ENCODE data around the gene C14orf180. TPM values are rescaled to one million over a fixed set of nuclear protein-coding genes. Genes with fewer than 3 reads are reported as not detected.

Gene C14orf180
- total and polyA plus RNA-seq, 4 donors = 0.12 to 0.48 (median 0.30) TPM

DNA sequence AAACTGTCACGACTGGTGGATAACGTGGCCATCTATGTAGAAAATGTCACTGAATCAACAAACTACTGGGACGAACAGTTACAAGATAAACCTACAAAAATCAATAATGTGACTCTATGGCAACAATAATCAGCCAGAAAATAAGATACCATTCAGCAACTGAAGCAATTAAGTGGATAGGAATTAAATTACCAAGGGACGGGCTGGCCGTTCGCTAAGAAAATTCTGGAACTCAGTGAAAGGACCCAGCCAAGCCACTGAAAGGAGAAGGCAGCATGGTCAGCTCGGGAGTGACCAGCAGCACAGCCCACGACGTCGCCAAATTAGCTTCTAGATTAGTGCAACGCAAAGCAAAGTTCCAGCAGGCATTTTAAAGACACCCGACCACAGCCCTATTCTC lies 58.6 kb downstream of the C14orf180 start:
- 35 to 56% methylated on average over 12 of the region's 12 CpGs for WGBS, 2 donors
- peak in 1 of 3 donors; percentile 6 for DNase-seq
- Histone ChIP-seq H3K27ac (ENCODE audit: low read depth in 1 of 2, low read length in 1 of 2) (no peak overlapping the region), H3K9ac (ENCODE audit: insufficient read depth in 1 of 2, low read length in 2 of 2) (no peak overlapping the region), H3K36me3 (ENCODE audit: control insufficient read depth in 4 of 4, insufficient read depth in 4 of 4, low read length in 4 of 4) (no peaks in the 10 kb centered on the region), H3K27me3 (ENCODE audit: control insufficient read depth in 3 of 3, insufficient read depth in 3 of 3, low read length in 2 of 3) (peaks cover 0 to 11% (median 0%) of the 10 kb centered on the region in 3 donors), H3K4me1 (ENCODE audit: control insufficient read depth in 5 of 5, insufficient read depth in 5 of 5, low read length in 5 of 5) (peaks cover 0 to 5% (median 0%) of the 10 kb centered on the region in 5 donors), H3K9me3 (ENCODE audit: control insufficient read depth in 4 of 4, insufficient read depth in 3 of 4, low read length in 3 of 4) (no peaks in the 10 kb centered on the region), H3K4me3 (no peak overlapping the region)
- TF ChIP-seq, protein P1, sequence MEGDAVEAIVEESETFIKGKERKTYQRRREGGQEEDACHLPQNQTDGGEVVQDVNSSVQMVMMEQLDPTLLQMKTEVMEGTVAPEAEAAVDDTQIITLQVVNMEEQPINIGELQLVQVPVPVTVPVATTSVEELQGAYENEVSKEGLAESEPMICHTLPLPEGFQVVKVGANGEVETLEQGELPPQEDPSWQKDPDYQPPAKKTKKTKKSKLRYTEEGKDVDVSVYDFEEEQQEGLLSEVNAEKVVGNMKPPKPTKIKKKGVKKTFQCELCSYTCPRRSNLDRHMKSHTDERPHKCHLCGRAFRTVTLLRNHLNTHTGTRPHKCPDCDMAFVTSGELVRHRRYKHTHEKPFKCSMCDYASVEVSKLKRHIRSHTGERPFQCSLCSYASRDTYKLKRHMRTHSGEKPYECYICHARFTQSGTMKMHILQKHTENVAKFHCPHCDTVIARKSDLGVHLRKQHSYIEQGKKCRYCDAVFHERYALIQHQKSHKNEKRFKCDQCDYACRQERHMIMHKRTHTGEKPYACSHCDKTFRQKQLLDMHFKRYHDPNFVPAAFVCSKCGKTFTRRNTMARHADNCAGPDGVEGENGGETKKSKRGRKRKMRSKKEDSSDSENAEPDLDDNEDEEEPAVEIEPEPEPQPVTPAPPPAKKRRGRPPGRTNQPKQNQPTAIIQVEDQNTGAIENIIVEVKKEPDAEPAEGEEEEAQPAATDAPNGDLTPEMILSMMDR (IDR thresholded peaks at IDR 0.05; ENCODE audit: control extremely low read depth, extremely low read depth) = no peak
- no peak for ATAC-seq (ENCODE audit: insufficient read depth, low FRiP score)

DNA sequence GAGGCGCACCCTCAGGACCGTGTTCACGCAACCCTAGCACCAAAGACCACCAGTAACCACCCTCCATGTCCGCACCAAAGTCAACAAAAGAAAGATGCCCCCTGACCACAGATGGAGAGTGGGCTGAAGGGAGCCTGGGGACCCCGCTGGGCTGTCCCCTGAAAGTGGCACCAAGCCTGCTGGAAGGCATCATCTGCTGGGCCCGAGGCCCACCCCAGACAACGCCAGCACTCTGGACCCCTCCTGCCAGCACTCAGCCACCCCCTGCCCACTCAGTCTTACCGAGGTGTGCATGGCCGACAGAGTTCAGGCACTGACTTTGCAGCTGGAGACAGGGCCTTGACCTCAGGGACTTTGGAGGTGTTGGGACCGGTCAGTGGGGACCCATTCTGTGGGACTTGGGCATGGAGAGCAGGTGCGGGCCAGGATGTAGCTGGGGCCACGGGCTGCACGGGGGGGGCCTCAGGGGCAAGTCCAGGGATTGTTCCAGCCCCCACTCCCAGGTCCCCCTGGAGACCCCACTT lies 59.4 kb downstream of the C14orf180 start:
- Histone ChIP-seq H3K9ac (ENCODE audit: insufficient read depth in 1 of 2, low read length in 2 of 2) (no peak overlapping the region), H3K36me3 (ENCODE audit: control insufficient read depth in 4 of 4, insufficient read depth in 4 of 4, low read length in 4 of 4) (no peaks in the 10 kb centered on the region), H3K4me3 (no peak overlapping the region), H3K9me3 (ENCODE audit: control insufficient read depth in 4 of 4, insufficient read depth in 3 of 4, low read length in 3 of 4) (no peaks in the 10 kb centered on the region), H3K27me3 (ENCODE audit: control insufficient read depth in 3 of 3, insufficient read depth in 3 of 3, low read length in 2 of 3) (peaks cover 0 to 11% (median 0%) of the 10 kb centered on the region in 3 donors), H3K4me1 (ENCODE audit: control insufficient read depth in 5 of 5, insufficient read depth in 5 of 5, low read length in 5 of 5) (peaks cover 0 to 5% (median 0%) of the 10 kb centered on the region in 5 donors), H3K27ac (ENCODE audit: low read depth in 1 of 2, low read length in 1 of 2) (no peak overlapping the region)
- TF ChIP-seq, protein P1 (IDR thresholded peaks at IDR 0.05; ENCODE audit: control extremely low read depth, extremely low read depth) = no peak
- no peak for ATAC-seq (ENCODE audit: insufficient read depth, low FRiP score)
- 76 to 86% methylated on average over 12 to 13 of the region's 13 CpGs for WGBS, 2 donors
- DNase-seq = no peak

- Histone ChIP-seq H3K4me1 (ENCODE audit: control insufficient read depth in 5 of 5, insufficient read depth in 5 of 5, low read length in 5 of 5) (peaks cover 0 to 5% (median 0%) of the 10 kb centered on the region in 5 donors), H3K27me3 (ENCODE audit: control insufficient read depth in 3 of 3, insufficient read depth in 3 of 3, low read length in 2 of 3) (peaks cover 0 to 11% (median 0%) of the 10 kb centered on the region in 3 donors), H3K36me3 (ENCODE audit: control insufficient read depth in 4 of 4, insufficient read depth in 4 of 4, low read length in 4 of 4) (no peaks in the 10 kb centered on the region), H3K9me3 (ENCODE audit: control insufficient read depth in 4 of 4, insufficient read depth in 3 of 4, low read length in 3 of 4) (no peaks in the 10 kb centered on the region), H3K27ac (ENCODE audit: low read depth in 1 of 2, low read length in 1 of 2) (no peak overlapping the region), H3K4me3 (no peak overlapping the region), H3K9ac (ENCODE audit: insufficient read depth in 1 of 2, low read length in 2 of 2) (no peak overlapping the region)
- ATAC-seq (ENCODE audit: insufficient read depth, low FRiP score) (no peak), DNase-seq (no peak)
- WGBS, 2 donors = 51 to 60% methylated on average over 5 of the region's 5 CpGs
- TF ChIP-seq, protein P1 (IDR thresholded peaks at IDR 0.05; ENCODE audit: control extremely low read depth, extremely low read depth) = no peak
Measured at GRCh38 chr14:104639471-104639870, 59.9 kb downstream of the C14orf180 start.

Other genes with a start within 250 kb of the C14orf180 start
- under 1 TPM in 1 of 2 donors, not detected in 1; 0.12 TPM for gene TMEM179, start 25.0 kb downstream of the C14orf180 start, total RNA-seq
- under 1 TPM; 0.08 to 0.10 TPM for gene TMEM179, start 25.0 kb downstream of the C14orf180 start, polyA plus RNA-seq
- gene INF2, start 109.9 kb downstream of the C14orf180 start, total RNA-seq = 100 to 1,000 TPM in 1 of 2 donors, 10 to 100 TPM in 1; 46.1 to 119 TPM
- 100 to 1,000 TPM in 1 of 2 donors, 10 to 100 TPM in 1; 49.4 to 107 TPM for gene INF2, start 109.9 kb downstream of the C14orf180 start, polyA plus RNA-seq
- 1 to 10 TPM; 8.0 to 9.3 TPM for gene ADSS1, start 144.5 kb downstream of the C14orf180 start, total RNA-seq
- 1 to 10 TPM; 5.3 to 6.1 TPM for gene ADSS1, start 144.5 kb downstream of the C14orf180 start, polyA plus RNA-seq
- gene SIVA1, start 173.4 kb downstream of the C14orf180 start, total RNA-seq = 10 to 100 TPM; 67.5 to 91.8 TPM
- gene SIVA1, start 173.4 kb downstream of the C14orf180 start, polyA plus RNA-seq = 100 to 1,000 TPM; 164 to 212 TPM
- gene AKT1, start 216.0 kb downstream of the C14orf180 start, total RNA-seq = 100 to 1,000 TPM; 161 to 224 TPM
- 100 to 1,000 TPM; 142 to 159 TPM for gene AKT1, start 216.0 kb downstream of the C14orf180 start, polyA plus RNA-seq
- 10 to 100 TPM; 10.2 to 18.6 TPM for gene ZBTB42, start 221.3 kb downstream of the C14orf180 start, total RNA-seq
- gene ZBTB42, start 221.3 kb downstream of the C14orf180 start, polyA plus RNA-seq = 10 to 100 TPM; 11.4 to 11.9 TPM

Measured in lung (tissue), 12 donors.